HG02642 (cell line): ENCODE data around the gene WNT9A.

Experiments used
- ATAC-seq: cut with Tn5 transposase; IDR thresholded peaks from one replicate; pipeline ENCODE4 v1.9.1; 2021; ENCODE audit warnings: mild to moderate bottlenecking; ENCODE audit not compliant: unreplicated experiment, poor library complexity

WNT9A gene

GRCh38 chr1:227901239-227901905 lies 46.4 kb downstream of the WNT9A start:
- ATAC-seq: no peak

- ATAC-seq: no peak
Measured at GRCh38 chr1:227900571-227901051, 47.1 kb downstream of the WNT9A start.

GRCh38 chr1:227899820-227900449 lies 47.8 kb downstream of the WNT9A start:
- no peak for ATAC-seq

DNA sequence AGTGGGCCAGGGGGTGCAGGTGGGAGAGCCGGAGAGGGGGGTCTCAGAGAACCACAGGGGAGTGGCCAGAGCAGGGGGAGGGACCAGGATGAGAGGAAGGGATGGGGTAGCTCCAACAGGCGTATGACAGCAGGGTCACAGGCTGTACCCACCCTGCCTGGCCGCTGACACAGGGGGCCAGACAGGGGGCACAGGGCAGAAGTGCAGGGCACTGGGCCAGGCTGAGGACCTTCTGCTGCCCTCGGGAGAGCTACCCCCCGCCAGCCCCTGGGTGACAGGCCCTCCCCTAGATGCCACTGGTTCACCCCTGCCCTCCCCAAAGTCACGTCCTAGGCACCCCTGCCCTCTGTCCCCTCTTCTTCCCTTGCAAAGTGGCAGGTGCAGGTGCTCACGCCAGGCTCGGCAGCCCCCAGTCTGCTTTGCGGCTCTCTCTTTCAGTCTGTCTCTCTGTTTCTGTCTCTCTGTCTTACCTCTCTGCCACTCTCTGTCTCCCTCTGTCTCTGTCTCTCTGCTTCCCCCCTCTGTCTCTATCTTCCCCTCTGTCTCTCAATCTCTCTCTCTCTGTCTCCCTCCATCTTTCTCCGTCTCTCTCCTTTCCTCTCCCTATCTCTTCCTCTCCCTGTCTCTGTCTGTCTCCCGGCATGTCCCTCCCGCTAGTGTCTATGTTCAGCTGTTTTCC lies 48.5 kb downstream of the WNT9A start:
- no peak for ATAC-seq

GRCh38 chr1:227898502-227899140 lies 49.1 kb downstream of the WNT9A start:
- ATAC-seq: no peak

GRCh38 chr1:227897704-227898438 lies 49.9 kb downstream of the WNT9A start:
- ATAC-seq: no peak

GRCh38 chr1:227896710-227897655 lies 50.7 kb downstream of the WNT9A start:
- no peak for ATAC-seq

DNA sequence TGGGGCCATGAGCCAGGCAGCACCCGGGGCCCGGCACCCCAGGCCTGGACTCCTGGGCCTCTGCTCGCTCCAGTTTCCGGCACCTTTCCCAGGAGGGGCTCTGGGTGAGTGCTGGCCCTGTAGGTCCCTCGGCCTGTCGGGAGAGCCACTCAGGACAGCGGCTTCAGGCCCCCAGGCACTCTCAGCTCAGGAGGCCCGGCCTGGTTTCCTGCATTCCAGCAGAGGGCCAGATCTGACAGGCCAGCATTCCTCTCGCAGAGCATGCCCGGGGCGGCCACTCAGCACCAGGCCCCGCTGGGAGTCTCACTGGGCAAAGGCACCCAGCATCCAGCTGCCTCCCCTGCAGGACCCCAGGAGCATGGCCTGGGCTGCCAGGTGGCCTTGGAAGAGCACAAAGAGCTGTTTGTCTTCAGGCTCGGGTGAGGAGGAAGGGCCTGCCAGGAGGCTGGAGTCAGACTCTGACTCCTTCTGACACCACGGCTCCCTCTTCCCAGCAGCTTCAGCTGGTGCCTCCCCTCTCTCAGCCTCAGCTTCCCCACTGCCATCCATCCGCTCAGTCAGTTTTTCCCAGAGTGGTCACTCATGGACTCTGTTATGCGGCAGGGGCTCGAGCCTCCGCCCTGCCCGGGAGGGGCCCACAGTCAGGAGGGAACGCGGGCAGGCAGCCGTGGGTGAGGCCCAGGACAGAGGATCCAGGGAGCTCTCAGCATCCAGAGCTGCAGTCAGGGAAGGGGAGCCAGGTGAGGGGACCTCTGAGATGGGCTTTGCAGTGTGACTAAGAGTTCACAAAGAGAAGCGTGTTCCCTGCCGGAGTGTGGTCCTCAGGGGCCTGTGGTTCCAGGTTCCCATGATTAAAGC lies 51.7 kb downstream of the WNT9A start:
- ATAC-seq: no peak

DNA sequence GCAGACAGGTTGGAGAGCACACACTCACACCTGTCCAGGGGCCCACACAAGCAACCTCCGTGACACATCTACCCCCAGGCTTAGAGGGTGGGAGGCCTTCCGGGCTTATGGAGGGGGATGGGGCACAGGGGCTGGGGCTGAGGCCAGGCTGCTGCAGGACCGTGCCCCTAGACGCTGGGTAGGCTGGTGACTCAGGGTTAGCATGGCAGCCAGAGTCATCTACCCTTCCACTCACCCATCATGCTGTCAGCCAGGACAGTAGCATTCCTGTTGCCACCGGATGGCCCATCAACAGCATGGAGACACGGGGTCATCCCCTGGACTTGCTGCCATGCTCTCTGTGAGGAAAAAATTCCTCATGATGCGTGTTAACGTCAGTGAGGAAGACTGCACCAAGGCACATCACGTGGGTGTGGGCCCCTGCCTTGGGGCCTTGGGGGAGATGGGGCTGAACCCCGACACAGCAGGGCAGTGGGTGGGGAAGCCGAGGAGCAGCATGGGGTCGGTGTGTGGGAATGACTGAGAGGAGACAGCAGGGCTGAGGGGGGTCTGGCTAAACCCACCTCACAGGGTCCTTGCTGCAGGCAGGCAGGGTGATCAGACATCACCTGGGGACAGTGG lies 52.8 kb downstream of the WNT9A start:
- ATAC-seq: no peak

DNA sequence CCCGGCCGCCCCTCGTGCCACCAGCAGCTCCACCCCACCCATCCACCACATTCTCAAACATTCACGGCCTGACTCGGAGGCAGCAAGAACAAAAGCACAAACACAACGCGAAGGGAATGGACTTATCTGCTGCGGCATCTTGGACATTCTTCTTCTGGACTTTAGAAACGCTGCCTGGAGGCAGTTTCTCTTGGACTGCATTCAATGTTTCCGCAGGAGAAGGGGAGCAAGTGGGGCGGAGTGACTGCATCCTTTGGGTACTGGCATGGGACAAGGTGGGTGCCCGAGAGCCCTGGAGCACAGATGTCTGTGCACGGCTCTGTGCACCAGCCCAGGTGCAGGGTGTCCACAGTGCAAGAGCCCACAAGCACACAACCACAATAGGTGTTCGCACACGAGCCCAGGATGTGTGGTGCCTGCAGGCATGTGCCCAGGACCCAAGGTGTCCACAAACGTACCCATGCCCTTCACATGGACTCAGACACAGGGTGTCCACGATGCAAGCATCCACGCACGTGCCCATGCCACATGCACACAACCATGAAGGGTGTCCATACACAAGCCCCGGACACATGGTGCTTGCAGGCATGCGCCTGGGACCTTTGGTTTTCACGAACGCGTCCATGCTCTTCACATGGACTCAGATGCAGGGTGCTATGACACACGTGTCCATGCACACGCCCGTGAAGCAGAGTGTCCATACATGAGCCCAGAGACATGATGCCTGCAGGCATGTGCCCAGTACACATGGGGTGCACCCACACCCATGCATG lies 53.6 kb downstream of the WNT9A start:
- no peak for ATAC-seq

GRCh38 chr1:227893300-227893948 lies 54.3 kb downstream of the WNT9A start:
- ATAC-seq: no peak

DNA sequence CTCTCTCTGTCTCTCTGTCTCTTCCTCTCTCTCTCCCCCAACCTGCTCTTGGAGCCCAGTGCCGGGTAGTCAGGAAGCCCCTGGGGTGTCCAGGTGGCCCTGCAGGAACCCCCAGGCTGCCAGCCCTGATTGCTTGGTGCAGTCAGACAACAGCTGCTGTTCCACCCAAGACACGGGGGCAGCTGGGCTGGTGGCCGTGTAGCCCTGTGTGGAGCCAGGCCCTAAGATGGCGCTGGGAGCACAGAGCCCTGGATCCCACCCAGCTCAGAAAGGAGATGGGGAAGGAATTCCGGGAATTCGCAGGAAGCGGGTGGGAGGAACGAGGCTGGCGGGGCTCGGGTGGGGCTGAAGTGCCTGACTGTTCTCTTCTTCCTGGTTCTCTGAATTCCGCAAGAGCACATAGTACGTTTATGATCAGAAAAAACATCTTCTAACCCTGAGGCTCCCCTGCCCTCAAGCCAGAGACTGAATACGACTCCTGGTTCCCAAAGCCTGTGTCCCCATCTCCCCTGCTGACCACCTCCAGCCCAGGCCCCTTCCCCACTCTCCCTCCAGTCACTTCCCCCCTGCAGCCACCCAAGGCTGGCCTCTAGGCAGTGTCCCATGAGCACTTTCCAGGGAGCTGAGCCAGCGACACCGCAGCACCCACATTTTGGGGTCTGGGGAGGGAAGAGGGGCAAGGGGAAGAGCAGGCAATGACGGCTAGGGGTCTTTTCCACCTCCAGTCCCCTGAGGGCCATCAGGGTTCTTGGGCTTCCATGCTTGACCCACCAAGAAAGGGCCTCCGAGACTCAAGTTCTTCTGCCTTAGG lies 55.0 kb downstream of the WNT9A start:
- no peak for ATAC-seq

DNA sequence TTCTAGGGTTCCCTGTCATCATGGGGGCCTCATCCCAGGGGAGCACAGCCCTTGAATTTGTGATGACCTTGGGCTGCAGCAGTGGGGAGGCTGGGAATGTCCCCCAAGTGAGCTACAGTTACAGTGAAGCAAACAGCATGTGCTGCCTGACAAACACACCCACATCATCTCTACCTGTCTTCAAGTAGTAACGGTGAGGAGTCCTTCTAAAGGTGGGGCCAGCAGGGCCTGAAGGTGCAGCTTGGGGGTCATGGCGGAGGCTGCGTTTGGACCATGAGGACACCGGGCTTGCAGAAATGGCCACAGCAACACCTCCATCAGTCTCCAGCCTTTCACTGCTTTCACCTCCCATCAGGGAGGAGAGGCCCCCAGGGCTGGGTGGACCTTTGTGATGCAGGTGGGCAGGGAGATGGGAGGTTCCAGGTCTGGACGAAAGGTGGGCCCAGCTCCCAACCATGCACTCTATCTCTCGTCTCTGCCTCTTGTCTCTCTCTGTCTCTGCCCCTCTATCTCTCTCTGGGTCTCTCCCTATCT lies 55.7 kb downstream of the WNT9A start:
- ATAC-seq: no peak

- ATAC-seq: no peak
Measured at GRCh38 chr1:227891223-227891954, 56.3 kb downstream of the WNT9A start.
